Mesenchymal stem cell (in vitro differentiated cells and primary cell): Measurements from ENCODE around the gene TIMM22.

Experiments used
- DNase-seq: peaks from one replicate; pipeline ENCODE4 v3.0.0-alpha.2; 2013
- H2AFZ ChIP-seq: one replicate; pipeline ENCODE4 v1.6.1; 2013; ENCODE audit warnings: low read depth, mild to moderate bottlenecking, control low read depth, inconsistent platforms, low read length, moderate library complexity
- H2AK5ac ChIP-seq: 2 replicates; pipeline ENCODE4 v1.6.1; 2013; ENCODE audit warnings: low read length, moderate library complexity, mild to moderate bottlenecking, inconsistent platforms; ENCODE audit not compliant: severe bottlenecking
- H2BK120ac ChIP-seq: one replicate; pipeline ENCODE4 v1.6.1; 2013; ENCODE audit warnings: low read depth, mild to moderate bottlenecking, inconsistent platforms, low read length, moderate library complexity
- H2BK12ac ChIP-seq, 2 experiments: one replicate each; pipeline ENCODE4 v1.6.1; 2013; ENCODE audit warnings: inconsistent platforms in 2 of 2, low read length in 2 of 2, mild to moderate bottlenecking in 2 of 2, moderate library complexity in 2 of 2, control low read depth in 1 of 2
- H2BK15ac ChIP-seq: one replicate; pipeline ENCODE4 v1.6.1; 2013; ENCODE audit warnings: mild to moderate bottlenecking, low read depth, inconsistent platforms; ENCODE audit not compliant: poor library complexity, severe bottlenecking
- H2BK5ac ChIP-seq: 2 replicates; pipeline ENCODE4 v1.6.1; 2013; ENCODE audit warnings: low read depth, mild to moderate bottlenecking, low read length, control low read depth, inconsistent platforms; ENCODE audit not compliant: poor library complexity, severe bottlenecking
- H3K14ac ChIP-seq, 2 experiments: one replicate each; pipeline ENCODE4 v1.6.1; 2013; ENCODE audit warnings: inconsistent platforms in 2 of 2, low read length in 2 of 2, control low read depth in 1 of 2, mild to moderate bottlenecking in 1 of 2, moderate library complexity in 1 of 2
- H3K18ac ChIP-seq, 2 experiments: one replicate each; pipeline ENCODE4 v1.6.1; 2013; ENCODE audit warnings: inconsistent platforms in 2 of 2, low read length in 2 of 2, control low read depth in 1 of 2, low read depth in 1 of 2, mild to moderate bottlenecking in 1 of 2
- H3K23ac ChIP-seq, 2 experiments: one replicate each; pipeline ENCODE4 v1.6.1; 2013; ENCODE audit warnings: inconsistent platforms in 2 of 2, low read length in 2 of 2, mild to moderate bottlenecking in 2 of 2, moderate library complexity in 2 of 2, control low read depth in 1 of 2
- H3K27ac ChIP-seq: 2 replicates; pipeline ENCODE4 v1.5.1; 2013; ENCODE audit warnings: mild to moderate bottlenecking, moderate library complexity, low read length, control low read depth, inconsistent platforms; ENCODE audit not compliant: poor library complexity, severe bottlenecking
- H3K27me3 ChIP-seq, 2 experiments: 2 replicates each; pipeline versions ENCODE4 v1.6.1 to v1.7.0; 2013; ENCODE audit warnings: low read length in 2 of 2, mild to moderate bottlenecking in 2 of 2, moderate library complexity in 2 of 2, control low read depth in 1 of 2, inconsistent platforms in 1 of 2; ENCODE audit not compliant: control insufficient read depth in 1 of 2, insufficient read depth in 1 of 2
- H3K36me3 ChIP-seq, 2 experiments: 2 replicates each; pipeline versions ENCODE4 v1.6.1 to v1.7.0; 2013; ENCODE audit warnings: low read length in 2 of 2, control low read depth in 1 of 2, inconsistent platforms in 1 of 2, low read depth in 1 of 2, mild to moderate bottlenecking in 1 of 2; ENCODE audit not compliant: insufficient read depth in 2 of 2, control insufficient read depth in 1 of 2
- H3K4ac ChIP-seq, 2 experiments: one replicate each; pipeline ENCODE4 v1.6.1; 2013; ENCODE audit warnings: inconsistent platforms in 2 of 2, low read length in 2 of 2, mild to moderate bottlenecking in 2 of 2, moderate library complexity in 2 of 2, control low read depth in 1 of 2, low read depth in 1 of 2
- H3K4me1 ChIP-seq: 2 replicates; pipeline ENCODE4 v1.6.1; 2013; ENCODE audit warnings: low read depth, low read length, control low read depth; ENCODE audit not compliant: control insufficient read depth, insufficient read depth
- H3K4me2 ChIP-seq: 2 replicates; pipeline ENCODE4 v1.6.1; 2013; ENCODE audit warnings: low read length, mild to moderate bottlenecking, inconsistent platforms; ENCODE audit not compliant: poor library complexity, severe bottlenecking
- H3K4me3 ChIP-seq, 2 experiments: 2 replicates each; pipeline versions ENCODE4 v1.5.1 to v1.7.0; 2013; ENCODE audit warnings: low read length in 2 of 2, mild to moderate bottlenecking in 2 of 2, control low read depth in 1 of 2, low read depth in 1 of 2; ENCODE audit not compliant: insufficient read depth in 1 of 2
- H3K79me1 ChIP-seq: replicated peaks from 2 replicates; pipeline ENCODE4 v1.6.1; 2013; ENCODE audit warnings: mild to moderate bottlenecking, control low read depth, low read length, inconsistent platforms; ENCODE audit not compliant: poor library complexity, severe bottlenecking
- H3K9ac ChIP-seq: 2 replicates; pipeline ENCODE4 v1.7.0; 2013; ENCODE audit warnings: mild to moderate bottlenecking, low read length, moderate library complexity
- H3K9me3 ChIP-seq: 2 replicates; pipeline ENCODE4 v1.7.0; 2013; ENCODE audit warnings: mild to moderate bottlenecking, low read length; ENCODE audit not compliant: control insufficient read depth
- H4K8ac ChIP-seq: one replicate; pipeline ENCODE4 v1.6.1; 2013; ENCODE audit warnings: inconsistent platforms, mild to moderate bottlenecking, low read length, moderate library complexity
- H4K91ac ChIP-seq: one replicate; pipeline ENCODE4 v1.6.1; 2013; ENCODE audit warnings: mild to moderate bottlenecking, low read length, inconsistent platforms
- WGBS: methylation state at CpG from one replicate; pipeline ENCODE4 v1.1.7; 2013; ENCODE audit warnings: mixed read lengths; 5-methylcytosine and 5-hydroxymethylcytosine counted together

Gene TIMM22

DNA sequence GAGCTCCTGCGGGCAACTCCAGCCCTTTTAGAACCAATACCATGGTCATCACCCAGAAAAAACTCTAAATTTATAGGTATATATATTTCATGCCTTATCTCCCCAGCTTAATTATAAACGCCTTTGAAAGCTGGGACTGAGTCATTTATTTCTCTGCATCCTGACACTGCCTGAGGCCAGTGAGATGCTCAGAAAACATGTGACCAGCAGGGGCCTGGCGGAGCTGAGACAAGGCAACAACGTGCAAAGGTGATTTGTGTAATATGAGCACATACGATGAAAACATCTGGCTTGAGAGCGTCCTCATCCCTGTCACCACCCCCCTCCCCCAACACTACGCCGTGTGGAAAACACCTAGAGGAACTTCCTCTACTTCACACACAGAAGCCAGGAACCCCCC lies 40.0 kb upstream of the TIMM22 start:
- H3K36me3 ChIP-seq: peaks cover 0 to 22% of the 10 kb centered on the region in 2 experiments
- no peak overlapping the region for H3K4me2 ChIP-seq
- no peak overlapping the region for H3K18ac ChIP-seq
- peaks cover 34% of the 10 kb centered on the region for H3K4me1 ChIP-seq
- no peak overlapping the region for H2BK15ac ChIP-seq
- no peak overlapping the region for H2BK120ac ChIP-seq
- no peak overlapping the region for H4K91ac ChIP-seq
- no peak overlapping the region for H2BK12ac ChIP-seq
- no peak overlapping the region for H3K23ac ChIP-seq
- no peak overlapping the region for H3K4me3 ChIP-seq
- H3K27me3 ChIP-seq: peaks cover 0 to 6% of the 10 kb centered on the region in 2 experiments
- peaks cover 16% of the 10 kb centered on the region for H3K79me1 ChIP-seq
- H2AK5ac ChIP-seq: no peak overlapping the region
- H3K27ac ChIP-seq: no peak overlapping the region
- no peak overlapping the region for H2AFZ ChIP-seq
- H3K9me3 ChIP-seq: no peaks in the 10 kb centered on the region
- H3K14ac ChIP-seq: no peak overlapping the region
- no peak overlapping the region for H3K9ac ChIP-seq
- H2BK5ac ChIP-seq: no peak overlapping the region
- peak; percentile 83 for DNase-seq
- no peak overlapping the region for H3K4ac ChIP-seq
- no peak overlapping the region for H4K8ac ChIP-seq
- 34% methylated on average over 6 of the region's 8 CpGs for WGBS

DNA sequence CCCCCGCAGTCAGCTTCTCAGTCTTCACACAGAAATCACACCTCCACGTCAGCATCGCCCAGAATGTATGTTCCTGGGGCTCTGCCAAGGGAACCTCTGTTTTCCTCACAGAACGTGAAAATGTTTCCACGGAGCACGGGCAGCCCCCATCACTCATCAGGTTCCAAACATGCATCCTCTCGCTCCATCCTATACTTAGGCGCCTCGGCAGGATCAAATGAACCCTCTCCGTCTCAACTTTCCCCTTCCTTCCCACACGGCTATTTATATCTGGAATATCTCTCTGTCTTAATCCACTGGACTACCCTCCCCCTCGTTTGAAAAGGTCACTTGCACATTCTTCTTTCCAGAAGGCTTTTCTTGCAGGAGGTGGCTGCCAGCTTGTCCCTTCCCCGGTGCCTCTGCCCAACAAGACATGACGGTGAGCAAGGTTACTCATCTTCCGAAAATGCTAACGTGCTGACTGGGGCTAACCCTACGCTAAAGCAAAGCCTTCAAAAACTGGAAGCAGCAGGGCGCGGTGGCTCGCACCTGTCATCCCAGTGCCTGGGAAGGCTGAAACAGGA lies 39.0 kb upstream of the TIMM22 start:
- WGBS: 73% methylated on average over 20 of the region's 20 CpGs
- Histone ChIP-seq H3K27ac (no peak overlapping the region), H4K91ac (peak overlapping the region; percentile 53), H2AK5ac (peak overlapping the region; percentile 43), H3K23ac (no peak overlapping the region), H2BK120ac (no peak overlapping the region), H4K8ac (peak overlapping the region; percentile 46), H3K4me1 (peaks cover 30% of the 10 kb centered on the region), H3K27me3 (peaks cover 0 to 9% of the 10 kb centered on the region in 2 experiments), H2AFZ (no peak overlapping the region), H3K14ac (no peak overlapping the region), H2BK15ac (no peak overlapping the region), H3K9me3 (no peaks in the 10 kb centered on the region), H3K36me3 (peaks cover 0 to 18% of the 10 kb centered on the region in 2 experiments), H3K4ac (no peak overlapping the region), H3K4me2 (no peak overlapping the region), H3K9ac (no peak overlapping the region), H2BK12ac (peak overlapping the region in 1 of 2 experiments; percentile 47), H3K79me1 (peaks cover 12% of the 10 kb centered on the region), H2BK5ac (no peak overlapping the region), H3K4me3 (no peak overlapping the region), H3K18ac (peak overlapping the region in 1 of 2 experiments; percentile 63)
- peak; percentile 47 for DNase-seq

DNA sequence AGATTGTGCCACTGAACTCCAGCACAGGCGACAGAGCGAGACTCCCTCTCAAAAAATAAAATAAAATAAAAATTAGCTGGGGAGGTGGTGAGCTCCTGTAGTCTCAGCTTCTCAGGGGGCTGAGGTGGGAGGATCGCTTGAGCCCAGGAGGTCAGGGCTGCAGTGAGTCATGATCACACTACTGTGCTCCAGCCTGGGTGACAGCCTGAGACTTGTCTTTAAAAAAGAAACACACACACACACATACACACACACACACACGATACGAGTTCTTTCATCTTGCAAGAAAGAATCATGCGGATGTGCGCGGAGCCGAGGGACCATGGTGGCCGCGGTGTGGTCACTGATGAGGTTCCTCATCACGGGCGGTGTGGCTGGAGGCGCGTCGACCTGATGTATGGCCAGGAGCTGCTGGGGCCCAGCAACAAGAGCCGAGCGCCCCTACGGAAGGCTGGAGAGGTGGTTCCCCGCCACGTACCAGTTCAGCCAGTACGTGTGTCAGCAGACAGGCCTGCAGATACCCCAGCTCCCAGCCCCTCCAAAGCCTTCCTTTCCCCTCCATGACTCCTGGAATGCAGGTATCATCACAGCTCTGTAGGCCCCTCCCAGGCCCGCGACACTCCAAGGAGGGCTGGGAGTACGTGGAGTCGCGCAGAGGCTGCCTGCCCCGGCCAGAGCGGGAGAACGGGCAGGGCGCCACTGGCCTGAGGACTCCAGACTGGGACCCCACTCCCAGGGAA lies 38.0 kb upstream of the TIMM22 start:
- Histone ChIP-seq H3K14ac (no peak overlapping the region), H3K9me3 (no peaks in the 10 kb centered on the region), H3K27ac (no peak overlapping the region), H2BK12ac (peak overlapping the region in 1 of 2 experiments; percentile 17), H2AFZ (no peak overlapping the region), H3K27me3 (peaks cover 0 to 7% of the 10 kb centered on the region in 2 experiments), H2AK5ac (no peak overlapping the region), H2BK5ac (no peak overlapping the region), H3K9ac (no peak overlapping the region), H3K4ac (no peak overlapping the region), H2BK15ac (peak overlapping the region; percentile 76), H2BK120ac (no peak overlapping the region), H3K4me1 (peaks cover 30% of the 10 kb centered on the region), H3K18ac (peak overlapping the region; percentile 31 to 45), H4K91ac (peak overlapping the region; percentile 1), H3K79me1 (peaks cover 13% of the 10 kb centered on the region), H3K4me2 (no peak overlapping the region), H3K4me3 (no peak overlapping the region), H4K8ac (peak overlapping the region; percentile 79), H3K36me3 (peaks cover 0 to 15% of the 10 kb centered on the region in 2 experiments), H3K23ac (no peak overlapping the region)
- peak; percentile 81 for DNase-seq
- WGBS: 86% methylated on average over 29 of the region's 31 CpGs

DNA sequence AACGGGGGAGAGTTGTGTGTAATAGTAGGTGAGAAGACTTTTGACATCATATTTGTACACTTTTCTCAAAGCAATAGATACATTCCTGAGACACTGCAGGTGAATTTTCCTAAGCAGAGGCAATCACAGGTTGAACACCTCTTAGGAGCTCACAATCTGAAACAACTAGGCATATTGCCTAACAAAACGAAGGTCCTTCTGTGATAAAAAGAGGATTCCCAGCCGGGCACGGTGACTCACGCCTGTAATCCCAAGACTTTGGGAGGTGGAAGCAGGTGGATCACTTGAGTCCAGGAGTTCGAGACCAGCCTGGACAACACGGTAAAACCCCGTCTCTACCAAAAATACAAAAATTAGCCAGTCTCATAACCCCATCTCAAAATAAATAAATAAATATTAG lies 34.8 kb upstream of the TIMM22 start:
- H3K9ac ChIP-seq: no peak overlapping the region
- no peak overlapping the region for H2BK5ac ChIP-seq
- no peak overlapping the region for H2BK120ac ChIP-seq
- H3K4me1 ChIP-seq: peaks cover 30% of the 10 kb centered on the region
- no peak overlapping the region for H3K14ac ChIP-seq
- no peak overlapping the region for H2BK15ac ChIP-seq
- H3K4me2 ChIP-seq: no peak overlapping the region
- no peak overlapping the region for H4K91ac ChIP-seq
- no peak overlapping the region for H2BK12ac ChIP-seq
- H3K9me3 ChIP-seq: no peaks in the 10 kb centered on the region
- whole genome bisulfite sequencing: 89% methylated on average over 4 of the region's 8 CpGs
- no peak for DNase-seq
- peaks cover 28% of the 10 kb centered on the region for H3K79me1 ChIP-seq
- no peak overlapping the region for H3K18ac ChIP-seq
- no peak overlapping the region for H4K8ac ChIP-seq
- H3K23ac ChIP-seq: no peak overlapping the region
- no peak overlapping the region for H2AFZ ChIP-seq
- H3K27me3 ChIP-seq: peaks cover 0 to 9% of the 10 kb centered on the region in 2 experiments
- peaks cover 0 to 22% of the 10 kb centered on the region in 2 experiments for H3K36me3 ChIP-seq
- no peak overlapping the region for H2AK5ac ChIP-seq
- H3K27ac ChIP-seq: no peak overlapping the region
- H3K4me3 ChIP-seq: no peak overlapping the region
- no peak overlapping the region for H3K4ac ChIP-seq
